ENCODE results near the gene SIRT4. TPM values are rescaled to one million over a fixed set of nuclear protein-coding genes. Genes with fewer than 3 reads are reported as not detected.

The SIRT4 gene
- total RNA-seq, 1 donor from 2014 or later: 2.7 TPM

GRCh38 chr12:120292661-120293531 is 9.2 kb upstream of the SIRT4 start, which contains the start of gene RNU4-1:
Gene RNU4-1, minus strand, starts transcription at chr12:120293237.
- H3K9me3 ChIP-seq (ENCODE audit: insufficient read depth, low read depth, low read length): no peaks in the 10 kb centered on the region
- H3K79me2 ChIP-seq (ENCODE audit: insufficient read depth, low read length): no peaks in the 10 kb centered on the region
- H4K20me1 ChIP-seq (ENCODE audit: insufficient read depth, low read length): no peaks in the 10 kb centered on the region
- peaks cover 13% of the 10 kb centered on the region for H3K4me1 ChIP-seq (ENCODE audit: insufficient read depth, low read length)
- H3K27me3 Mint-ChIP-seq (ENCODE audit: low read depth, unreplicated experiment): no peaks in the 10 kb centered on the region
- H3K9ac ChIP-seq (ENCODE audit: low read length): peak within 1 kb of the TSS; percentile 94
- FAIRE-seq (no peak), DNase-seq (ENCODE audit: low read depth) (peak; percentile 93)
- peak within 1 kb of the TSS; percentile 82 for H3K4me2 ChIP-seq (ENCODE audit: low read length)
- no peaks in the 10 kb centered on the region for H3K36me3 Mint-ChIP-seq (ENCODE audit: low read depth, unreplicated experiment)
- H3K4me3 Mint-ChIP-seq (ENCODE audit: unreplicated experiment): no peak within 1 kb of the TSS
- peak within 1 kb of the TSS; percentile 51 for H3K4me3 ChIP-seq (ENCODE audit: insufficient read depth, low read depth, low read length)
- no peaks in the 10 kb centered on the region for H3K36me3 ChIP-seq (ENCODE audit: insufficient read depth, low read length)
- H3K27ac Mint-ChIP-seq (ENCODE audit: unreplicated experiment): no peak within 1 kb of the TSS
- peaks cover 3% of the 10 kb centered on the region for H3K4me1 Mint-ChIP-seq (ENCODE audit: low read depth, unreplicated experiment)
- H3K27me3 ChIP-seq (ENCODE audit: insufficient read depth, low read length): no peaks in the 10 kb centered on the region
- no peaks in the 10 kb centered on the region for H3K9me3 Mint-ChIP-seq (ENCODE audit: unreplicated experiment)
- H3K27ac ChIP-seq (ENCODE audit: low read depth, low read length): peak within 1 kb of the TSS; percentile 100
- H2AFZ ChIP-seq (ENCODE audit: low read depth, low read length): peak within 1 kb of the TSS; percentile 53
- TF ChIP-seq EZH2 (IDR thresholded peaks at IDR 0.05; ENCODE audit: insufficient read depth, low read length): no peak
- TF ChIP-seq, protein P1, sequence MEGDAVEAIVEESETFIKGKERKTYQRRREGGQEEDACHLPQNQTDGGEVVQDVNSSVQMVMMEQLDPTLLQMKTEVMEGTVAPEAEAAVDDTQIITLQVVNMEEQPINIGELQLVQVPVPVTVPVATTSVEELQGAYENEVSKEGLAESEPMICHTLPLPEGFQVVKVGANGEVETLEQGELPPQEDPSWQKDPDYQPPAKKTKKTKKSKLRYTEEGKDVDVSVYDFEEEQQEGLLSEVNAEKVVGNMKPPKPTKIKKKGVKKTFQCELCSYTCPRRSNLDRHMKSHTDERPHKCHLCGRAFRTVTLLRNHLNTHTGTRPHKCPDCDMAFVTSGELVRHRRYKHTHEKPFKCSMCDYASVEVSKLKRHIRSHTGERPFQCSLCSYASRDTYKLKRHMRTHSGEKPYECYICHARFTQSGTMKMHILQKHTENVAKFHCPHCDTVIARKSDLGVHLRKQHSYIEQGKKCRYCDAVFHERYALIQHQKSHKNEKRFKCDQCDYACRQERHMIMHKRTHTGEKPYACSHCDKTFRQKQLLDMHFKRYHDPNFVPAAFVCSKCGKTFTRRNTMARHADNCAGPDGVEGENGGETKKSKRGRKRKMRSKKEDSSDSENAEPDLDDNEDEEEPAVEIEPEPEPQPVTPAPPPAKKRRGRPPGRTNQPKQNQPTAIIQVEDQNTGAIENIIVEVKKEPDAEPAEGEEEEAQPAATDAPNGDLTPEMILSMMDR (IDR thresholded peaks at IDR 0.05; ENCODE audit: insufficient read depth, low read depth, low read length): no peak

- H3K27ac Mint-ChIP-seq (ENCODE audit: unreplicated experiment): no peak overlapping the region
- no peak for FAIRE-seq
Observed at GRCh38 chr12:120314220-120314619, 12.1 kb downstream of the SIRT4 start.

More at GRCh38 chr12:120314220-120314619, 12.1 kb downstream of the SIRT4 start:
- peak overlapping the region; percentile 41 for H3K4me3 Mint-ChIP-seq (ENCODE audit: unreplicated experiment)
- H3K27ac ChIP-seq (ENCODE audit: low read depth, low read length): no peak overlapping the region
- no peak overlapping the region for H3K4me2 ChIP-seq (ENCODE audit: low read length)
- no peaks in the 10 kb centered on the region for H3K36me3 ChIP-seq (ENCODE audit: insufficient read depth, low read length)
- H3K27me3 ChIP-seq (ENCODE audit: insufficient read depth, low read length): no peaks in the 10 kb centered on the region
- no peak for DNase-seq (ENCODE audit: low read depth)
- H3K4me3 ChIP-seq (ENCODE audit: insufficient read depth, low read depth, low read length): no peak overlapping the region
- no peaks in the 10 kb centered on the region for H4K20me1 ChIP-seq (ENCODE audit: insufficient read depth, low read length)
- H2AFZ ChIP-seq (ENCODE audit: low read depth, low read length): no peak overlapping the region
- no peaks in the 10 kb centered on the region for H3K9me3 ChIP-seq (ENCODE audit: insufficient read depth, low read depth, low read length)
- no peaks in the 10 kb centered on the region for H3K36me3 Mint-ChIP-seq (ENCODE audit: low read depth, unreplicated experiment)
- no peak overlapping the region for H3K9ac ChIP-seq (ENCODE audit: low read length)
- H3K79me2 ChIP-seq (ENCODE audit: insufficient read depth, low read length): no peaks in the 10 kb centered on the region
- no peaks in the 10 kb centered on the region for H3K9me3 Mint-ChIP-seq (ENCODE audit: unreplicated experiment)
- no peak for TF ChIP-seq EZH2 (IDR thresholded peaks at IDR 0.05; ENCODE audit: insufficient read depth, low read length)
- TF ChIP-seq, protein P1 (IDR thresholded peaks at IDR 0.05; ENCODE audit: insufficient read depth, low read depth, low read length): peak; percentile 23
- peaks cover 3% of the 10 kb centered on the region for H3K4me1 Mint-ChIP-seq (ENCODE audit: low read depth, unreplicated experiment)
- H3K4me1 ChIP-seq (ENCODE audit: insufficient read depth, low read length): peaks cover 5% of the 10 kb centered on the region
- no peaks in the 10 kb centered on the region for H3K27me3 Mint-ChIP-seq (ENCODE audit: low read depth, unreplicated experiment)
